Gastroesophageal sphincter (tissue), 4 donors: ENCODE data around the gene HINFP. TPM values are rescaled to one million over a fixed set of nuclear protein-coding genes. Genes with fewer than 3 reads are reported as not detected.

Source experiments
- ATAC-seq: fragments of 150-250 bp; one replicate; pipeline ENCODE4 v1.9.1; 2016; ENCODE audit warnings: mild to moderate bottlenecking, moderate library complexity
- H3K27ac ChIP-seq, 4 donors: fragments of 200-600 bp; sonication (generic) in 3 of 4; 1 replicate in 3 of 4; 2 replicates in 1 of 4; pipeline ENCODE4 v1.5.1; 2016 to 2019
- H3K27me3 ChIP-seq: fragments of 200-600 bp; sonication (generic); one replicate; pipeline ENCODE4 v1.5.1; 2019
- H3K36me3 ChIP-seq, 2 donors: fragments of 200-600 bp; sonication (generic); one replicate each; pipeline ENCODE4 v1.5.1; 2019; ENCODE audit warnings: control low read depth in 1 of 2
- H3K4me1 ChIP-seq, 3 donors: fragments of 200-600 bp; sonication (generic); 1 replicate in 2 of 3; 2 replicates in 1 of 3; pipeline ENCODE4 v1.5.1; 2016 to 2019; ENCODE audit warnings: control low read depth in 2 of 3
- H3K4me3 ChIP-seq, 2 donors: fragments of 200-600 bp; sonication (generic); one replicate each; pipeline ENCODE4 v1.5.1; 2019; ENCODE audit warnings: mild to moderate bottlenecking in 1 of 2, moderate library complexity in 1 of 2
- H3K9me3 ChIP-seq, 3 donors: fragments of 200-600 bp; sonication (generic); one replicate each; pipeline ENCODE4 v1.5.1; 2017 to 2019; ENCODE audit warnings: control low read depth in 2 of 3
- CTCF ChIP-seq, 4 experiments: fragments of 200-600 bp in 2 of 4; fragments of 450-650 bp in 2 of 4; sonication (generic) in 1 of 4; IDR thresholded peaks; one replicate each; pipeline ENCODE4 v1.5.1; 2017 to 2019; ENCODE audit warnings: antibody characterized with exemption in 4 of 4, mild to moderate bottlenecking in 2 of 4, moderate library complexity in 2 of 4
- EP300 ChIP-seq: sonication (generic); formaldehyde crosslinking; IDR thresholded peaks from one replicate; pipeline ENCODE4 v1.6.1; 2017; ENCODE audit warnings: antibody characterized with exemption, mild to moderate bottlenecking
- POLR2A ChIP-seq, 2 donors: fragments of 450-650 bp; IDR thresholded peaks; one replicate each; pipeline ENCODE4 v1.6.1; 2017; ENCODE audit warnings: antibody characterized with exemption in 2 of 2, mild to moderate bottlenecking in 2 of 2, moderate library complexity in 1 of 2
- POLR2AphosphoS5 ChIP-seq: sonication (generic); formaldehyde crosslinking; IDR thresholded peaks from one replicate; pipeline ENCODE4 v1.6.1; 2017; ENCODE audit warnings: antibody characterized with exemption
- WGBS, 2 donors: methylation state at CpG; one replicate each; pipeline ENCODE4 v1.1.5; 2018; ENCODE audit warnings: low coverage in 1 of 2; 5-methylcytosine and 5-hydroxymethylcytosine counted together
- total RNA-seq, 4 donors: library from RNA; depleted of rRNA; stranded (reverse); fragments of >200 nt; gene quantifications; one replicate each; pipeline ENCODE4 v1.1.0, GENCODE V29; 2016

The HINFP gene
- total RNA-seq, 4 donors from 2014 or later = 19.0 to 30.2 (median 23.3) TPM

DNA sequence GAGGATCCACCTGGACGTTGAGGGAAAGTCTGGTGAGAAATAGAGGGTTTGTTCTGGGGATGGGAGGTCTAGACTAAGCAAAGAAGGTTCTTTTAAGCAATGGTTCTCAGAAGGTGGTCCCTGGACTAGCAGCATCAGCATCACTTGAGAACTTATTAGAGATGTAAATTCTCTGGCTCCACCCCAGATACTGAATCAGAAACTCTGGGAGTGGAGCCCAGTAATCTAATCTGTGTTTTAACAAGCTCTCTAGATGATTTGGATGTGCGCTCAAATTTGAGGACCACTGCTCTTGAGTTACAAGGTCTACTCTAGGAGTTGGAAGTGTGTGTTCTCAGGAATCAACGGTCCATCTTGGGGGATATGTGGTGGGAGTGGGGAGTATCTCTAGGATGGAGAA, 24.2 kb downstream of the HINFP start:
- no peak for ATAC-seq
- 25 to 66% methylated on average over 2 to 3 of the region's 3 CpGs for WGBS, 2 donors

DNA sequence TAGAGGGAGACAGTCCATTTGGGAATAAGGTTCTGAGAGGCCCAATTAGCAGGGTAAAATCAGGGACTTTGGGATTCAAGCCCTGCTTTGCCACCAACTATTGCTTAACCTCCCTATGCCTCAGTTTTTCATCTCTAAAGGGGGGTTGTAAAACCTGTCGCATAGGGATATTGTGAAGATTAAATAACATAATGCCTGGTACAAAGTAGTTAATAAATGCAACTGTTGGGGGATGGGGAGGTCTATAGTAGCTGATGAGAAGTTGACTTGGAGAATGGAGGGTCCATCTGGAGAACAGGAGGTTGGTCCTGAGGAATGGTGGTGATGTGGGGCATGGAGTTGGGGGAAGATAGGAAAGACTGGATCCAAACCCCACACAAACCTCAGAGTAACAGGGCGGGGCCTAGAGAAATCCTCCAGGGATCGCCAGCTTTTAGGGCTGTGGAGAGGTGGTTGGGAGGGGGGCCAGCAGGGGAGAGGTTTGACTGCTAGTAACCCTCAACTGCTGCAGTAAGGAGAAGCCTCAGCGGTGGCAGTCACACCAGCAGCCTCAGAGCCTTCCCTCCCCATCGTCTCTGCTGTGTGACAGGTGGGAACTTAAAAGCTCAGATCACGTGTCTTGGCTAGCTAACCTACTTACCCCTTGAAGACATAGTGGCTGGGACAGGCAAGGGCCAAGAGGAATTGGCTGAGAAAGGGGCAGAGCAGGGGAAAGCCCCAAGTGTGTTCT, 26.4 kb downstream of the HINFP start:
- H3K36me3 ChIP-seq = no peaks in the 10 kb centered on the region
- ATAC-seq = no peak
- H3K27me3 ChIP-seq = peaks cover 23% of the 10 kb centered on the region
- TF ChIP-seq POLR2A (IDR thresholded peaks at IDR 0.05) (no peak), POLR2AphosphoS5 (no peak), CTCF (IDR thresholded peaks at IDR 0.05) (no peak), EP300 (no peak)
- H3K27ac ChIP-seq = no peak overlapping the region
- no peak overlapping the region for H3K4me3 ChIP-seq
- WGBS, 2 donors = 67 to 77% methylated on average over 3 to 5 of the region's 6 CpGs
- peaks cover 0 to 27% (median 11%) of the 10 kb centered on the region in 3 donors for H3K4me1 ChIP-seq
- no peaks in the 10 kb centered on the region for H3K9me3 ChIP-seq

More for the DNA sequence above, 24.2 kb downstream of the HINFP start:
- Histone ChIP-seq H3K36me3 (no peaks in the 10 kb centered on the region), H3K4me3 (no peak overlapping the region), H3K27ac (no peak overlapping the region), H3K9me3 (no peaks in the 10 kb centered on the region), H3K27me3 (peaks cover 30% of the 10 kb centered on the region), H3K4me1 (peaks cover 0 to 27% (median 11%) of the 10 kb centered on the region in 3 donors)
- TF ChIP-seq CTCF (IDR thresholded peaks at IDR 0.05) = no peak
- TF ChIP-seq POLR2A (IDR thresholded peaks at IDR 0.05) = no peak
- TF ChIP-seq EP300 = no peak

DNA sequence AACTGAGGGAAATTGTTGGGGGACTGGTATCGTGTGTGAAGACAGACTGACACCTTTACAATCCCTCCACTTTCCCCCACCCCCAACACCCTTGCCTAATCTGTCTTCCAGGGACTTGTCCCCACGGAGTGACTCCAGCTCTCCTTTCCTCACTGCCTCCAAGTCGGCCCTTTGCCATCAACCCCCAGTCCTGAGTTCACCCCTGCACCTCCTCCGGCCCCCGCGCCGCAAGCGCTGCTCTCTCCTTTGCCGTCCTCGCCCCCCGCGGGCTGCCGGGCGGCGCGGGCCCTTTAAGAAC, 27.3 kb downstream of the HINFP start:
- Histone ChIP-seq H3K27ac (peak overlapping the region in 1 of 4 donors; percentile 56), H3K9me3 (no peaks in the 10 kb centered on the region), H3K4me3 (peak overlapping the region; percentile 32 to 75), H3K4me1 (peaks cover 0 to 27% (median 11%) of the 10 kb centered on the region in 3 donors), H3K27me3 (peaks cover 23% of the 10 kb centered on the region), H3K36me3 (no peaks in the 10 kb centered on the region)
- no peak for ATAC-seq
- TF ChIP-seq CTCF (IDR thresholded peaks at IDR 0.05) (no peak), EP300 (no peak), POLR2AphosphoS5 (no peak), POLR2A (IDR thresholded peaks at IDR 0.05) (no peak)
- 0% methylated on average over 2 of the region's 16 CpGs; no CpG with 5 or more reads in 1 of the 2 donors for WGBS, 2 donors

DNA sequence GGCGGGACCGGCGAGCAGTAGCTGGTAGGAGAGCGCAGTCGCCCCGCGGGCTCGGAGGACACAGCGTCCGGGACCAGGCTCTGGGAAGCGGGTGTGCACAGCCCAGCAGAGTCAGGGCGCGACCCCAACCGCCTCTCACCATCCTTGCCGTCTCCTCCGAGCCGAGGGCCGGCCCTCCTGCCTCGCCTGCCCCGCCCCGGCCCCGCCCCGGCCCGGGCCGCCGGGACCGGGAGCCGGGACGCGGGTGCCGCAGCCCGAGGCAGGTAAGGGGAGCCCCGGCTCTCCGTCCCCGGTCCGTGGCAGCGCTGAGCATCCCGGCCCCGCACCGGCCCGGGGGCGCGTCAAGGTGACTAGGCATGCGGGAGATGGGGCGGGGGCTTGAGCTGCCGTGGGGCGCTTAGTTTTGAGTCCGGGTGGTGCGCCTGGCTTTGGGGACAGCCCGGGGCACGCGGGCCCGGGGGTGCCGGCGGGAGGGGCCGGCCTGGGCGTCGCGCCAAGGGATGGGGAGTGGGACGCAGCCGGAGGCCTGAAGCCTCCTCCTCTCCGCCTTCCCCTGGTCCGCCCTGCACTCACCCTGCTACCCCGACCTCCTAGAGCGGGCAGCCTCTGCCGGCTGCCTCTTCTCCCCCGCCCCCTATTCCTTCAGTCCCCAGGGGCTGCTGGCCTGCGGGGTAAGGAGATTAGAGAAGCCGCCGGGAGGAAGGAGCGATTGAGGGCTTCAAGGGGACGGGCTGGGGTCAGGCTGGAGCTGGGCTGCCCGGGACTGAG, 27.8 kb downstream of the HINFP start, which contains the start of gene ABCG4:
Gene ABCG4 (plus strand): TSS at position 35 of the 768 bp plus-strand sequence. CDS start 914 bp downstream, outside the sequence.
- no peak for TF ChIP-seq CTCF (IDR thresholded peaks at IDR 0.05)
- TF ChIP-seq POLR2A (IDR thresholded peaks at IDR 0.05) = no peak
- no peak for TF ChIP-seq POLR2AphosphoS5
- Histone ChIP-seq H3K27ac (peak within 1 kb of the TSS in 1 of 4 donors; percentile 56), H3K27me3 (peaks cover 23% of the 10 kb centered on the region), H3K4me1 (peaks cover 0 to 27% (median 11%) of the 10 kb centered on the region in 3 donors), H3K9me3 (no peaks in the 10 kb centered on the region), H3K36me3 (no peaks in the 10 kb centered on the region), H3K4me3 (peak within 1 kb of the TSS; percentile 32 to 75)
- peak; percentile 51 for ATAC-seq
- WGBS, 2 donors = no CpG with 5 or more reads among the region's 73 CpGs
